ENCODE measurements around the gene RABGAP1L.

DNA sequence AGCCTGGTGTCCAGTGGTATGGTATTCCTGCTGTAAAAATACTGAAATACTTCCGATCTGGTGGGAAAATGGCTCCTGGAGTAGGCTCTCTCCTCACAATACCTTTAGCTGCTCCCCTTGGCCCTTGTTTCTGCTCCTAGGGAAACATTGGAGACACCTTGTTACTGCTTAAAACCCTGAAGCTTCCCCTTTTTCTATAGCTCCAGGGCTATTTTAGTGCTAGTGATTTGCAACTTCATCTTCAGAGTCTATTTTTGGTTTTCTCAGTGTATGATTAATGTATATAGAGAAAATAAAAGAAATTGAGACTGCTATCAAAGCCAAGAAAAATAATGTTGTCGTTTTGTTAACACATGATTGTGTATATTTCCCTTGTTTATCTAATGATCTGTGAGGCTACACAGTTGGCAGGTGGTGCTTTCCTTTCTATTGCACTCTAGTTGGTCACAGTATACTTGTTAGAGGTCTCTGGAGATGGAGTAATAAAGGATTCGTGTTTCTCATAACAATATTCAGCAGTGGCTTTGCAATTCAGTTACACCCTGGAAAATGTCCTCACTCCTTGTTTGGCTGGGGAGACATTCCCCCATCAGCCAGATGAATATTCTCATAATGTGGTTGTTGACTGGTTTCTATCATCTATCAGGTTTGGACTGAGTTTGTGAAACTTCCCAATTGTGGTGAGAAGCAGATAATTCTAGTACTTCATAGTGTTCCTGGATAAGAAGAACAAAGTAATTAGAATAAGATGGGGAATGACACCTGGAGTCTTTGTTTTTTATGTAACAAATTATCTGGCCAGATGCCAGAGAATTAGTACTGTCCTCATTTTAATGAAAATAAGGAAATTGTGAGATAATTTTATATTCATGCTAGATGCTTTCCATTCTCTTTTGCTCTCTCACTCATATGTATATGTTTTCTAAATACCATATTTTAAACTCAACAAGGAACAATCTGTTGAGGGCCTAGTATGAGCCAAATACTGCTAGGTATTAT is 795.6 kb downstream of the RABGAP1L start:
- TF ChIP-seq, protein P1, sequence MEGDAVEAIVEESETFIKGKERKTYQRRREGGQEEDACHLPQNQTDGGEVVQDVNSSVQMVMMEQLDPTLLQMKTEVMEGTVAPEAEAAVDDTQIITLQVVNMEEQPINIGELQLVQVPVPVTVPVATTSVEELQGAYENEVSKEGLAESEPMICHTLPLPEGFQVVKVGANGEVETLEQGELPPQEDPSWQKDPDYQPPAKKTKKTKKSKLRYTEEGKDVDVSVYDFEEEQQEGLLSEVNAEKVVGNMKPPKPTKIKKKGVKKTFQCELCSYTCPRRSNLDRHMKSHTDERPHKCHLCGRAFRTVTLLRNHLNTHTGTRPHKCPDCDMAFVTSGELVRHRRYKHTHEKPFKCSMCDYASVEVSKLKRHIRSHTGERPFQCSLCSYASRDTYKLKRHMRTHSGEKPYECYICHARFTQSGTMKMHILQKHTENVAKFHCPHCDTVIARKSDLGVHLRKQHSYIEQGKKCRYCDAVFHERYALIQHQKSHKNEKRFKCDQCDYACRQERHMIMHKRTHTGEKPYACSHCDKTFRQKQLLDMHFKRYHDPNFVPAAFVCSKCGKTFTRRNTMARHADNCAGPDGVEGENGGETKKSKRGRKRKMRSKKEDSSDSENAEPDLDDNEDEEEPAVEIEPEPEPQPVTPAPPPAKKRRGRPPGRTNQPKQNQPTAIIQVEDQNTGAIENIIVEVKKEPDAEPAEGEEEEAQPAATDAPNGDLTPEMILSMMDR (IDR thresholded peaks at IDR 0.05): no peak
- TF ChIP-seq POLR2A (IDR thresholded peaks at IDR 0.05): no peak
- TF ChIP-seq EP300 (IDR thresholded peaks at IDR 0.05): no peak
